Ureter (tissue), 1 donor: Measurements from ENCODE around the gene TSSK2. TPM values are rescaled to one million over a fixed set of nuclear protein-coding genes. Genes with fewer than 3 reads are reported as not detected.

Experiments used
- DNase-seq: peaks from one replicate; pipeline ENCODE4 v3.0.0-alpha.2; 2020; ENCODE audit warnings: low spot score
- total RNA-seq: library from RNA; stranded (reverse); gene quantifications from one replicate; pipeline ENCODE4 v1.2.4, GENCODE V29; 2023
- donor health status: DM: yes; HTN: yes; CAD: no.

Gene TSSK2
- total RNA-seq, 1 donor from 2014 or later, result not detected

GRCh38 chr22:19169002-19169946, 38.2 kb downstream of the TSSK2 start:
- DNase-seq, result no peak

GRCh38 chr22:19169947-19170318, 38.8 kb downstream of the TSSK2 start:
- DNase-seq, result no peak

GRCh38 chr22:19172213-19173046, 41.3 kb downstream of the TSSK2 start:
- DNase-seq, result no peak

- no peak for DNase-seq
These were observed 42.2 kb downstream of the TSSK2 start for GRCh38 chr22:19173047-19174035.

DNA sequence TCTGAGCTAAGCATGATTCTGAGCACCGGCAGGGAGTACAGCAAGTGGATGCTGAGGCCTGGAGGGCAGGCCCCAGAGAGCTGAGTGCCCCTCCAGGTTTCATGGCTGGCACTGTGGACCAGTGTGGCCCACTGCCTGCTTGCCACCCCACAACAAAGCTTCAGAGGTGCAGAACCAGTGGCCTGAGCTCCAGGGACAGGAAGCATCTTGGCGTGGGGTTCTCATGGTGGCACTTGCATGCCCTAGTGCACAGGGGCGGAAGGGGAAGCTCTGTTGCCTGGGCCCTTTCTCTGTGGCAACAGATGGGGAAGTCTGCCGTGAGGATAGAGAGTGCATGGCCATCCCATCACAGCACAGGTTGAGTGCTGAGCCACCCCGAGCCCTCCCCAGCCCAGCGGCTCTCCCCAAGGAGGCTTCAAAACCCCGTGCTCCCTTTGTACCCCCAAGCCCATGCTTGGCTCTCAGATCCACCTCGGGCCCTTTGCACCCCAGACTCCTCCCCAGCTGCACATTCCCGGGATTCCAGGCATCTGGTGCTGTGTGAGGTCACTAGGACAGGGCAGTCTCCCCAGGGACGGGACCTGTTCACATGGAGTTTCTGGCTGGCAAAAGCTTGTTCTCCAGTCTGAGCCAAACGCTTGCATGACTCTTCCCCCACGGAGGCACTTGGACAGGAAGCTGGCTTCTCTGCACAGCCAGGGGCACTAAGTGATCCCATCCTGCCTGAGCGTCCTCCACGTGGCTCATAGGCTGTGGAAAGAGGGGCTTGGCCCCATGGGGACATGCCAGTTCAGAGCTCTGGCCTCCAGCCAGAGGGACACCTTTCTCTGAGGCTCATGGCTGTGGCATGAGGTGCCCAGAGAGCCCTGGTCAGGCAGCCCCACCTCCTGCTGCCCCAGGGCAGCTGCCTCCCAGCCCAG, 43.3 kb downstream of the TSSK2 start:
- no peak for DNase-seq

DNA sequence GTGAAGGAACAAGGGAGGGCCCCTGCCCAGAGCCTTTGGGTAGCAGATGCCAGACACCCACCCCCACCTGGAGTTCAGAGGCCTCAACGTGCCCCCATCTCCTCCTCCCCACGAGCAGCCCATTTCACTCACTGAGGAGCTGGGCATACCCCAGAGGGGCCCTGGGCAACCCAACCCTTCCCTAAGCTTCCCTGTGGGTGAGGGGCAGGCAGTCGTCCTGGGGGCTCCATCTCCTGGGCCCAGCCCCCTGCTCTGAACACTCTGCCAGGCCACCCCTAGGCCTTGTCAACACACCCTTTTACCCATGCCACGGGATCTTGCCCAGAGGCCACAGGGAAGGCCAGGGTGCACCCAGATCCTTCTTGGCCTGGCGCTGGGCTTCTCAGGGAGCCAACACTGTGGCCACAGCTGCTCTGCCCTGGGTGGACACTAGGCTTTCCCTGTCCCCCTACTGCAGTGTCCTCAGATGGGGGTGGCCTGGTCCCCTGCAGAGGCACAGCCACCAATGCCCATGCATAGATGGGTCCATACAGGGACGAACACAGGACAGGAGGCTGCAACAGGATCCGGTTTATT, 44.0 kb downstream of the TSSK2 start:
- DNase-seq, result no peak

DNA sequence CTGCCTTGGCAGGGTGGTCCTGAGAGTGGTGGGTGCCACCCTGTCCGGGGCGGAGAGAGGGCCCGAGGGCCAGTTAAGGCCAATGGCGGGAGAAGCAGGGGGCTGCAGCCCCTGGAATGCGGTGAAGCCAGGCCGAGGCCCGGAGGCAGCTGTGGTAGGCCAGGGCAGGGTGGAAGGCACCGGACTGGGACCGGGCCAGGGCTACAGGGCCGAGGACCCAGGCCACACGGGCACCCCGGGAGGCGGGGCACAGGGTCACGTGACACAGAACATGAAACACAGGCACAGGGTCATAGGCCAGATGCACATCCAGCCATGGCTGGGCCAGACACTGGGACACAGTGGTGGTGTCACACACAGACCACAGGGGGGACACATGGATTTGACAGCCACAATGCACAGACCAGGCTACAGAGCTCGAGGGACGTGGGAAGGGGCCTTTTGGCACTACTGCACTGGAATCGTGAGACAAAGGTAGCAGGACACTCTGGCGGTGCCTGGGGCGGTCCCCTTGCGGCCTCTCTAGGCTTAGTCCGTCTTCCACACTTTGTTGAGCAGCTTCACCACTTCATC, 44.6 kb downstream of the TSSK2 start:
- DNase-seq, result no peak

DNA sequence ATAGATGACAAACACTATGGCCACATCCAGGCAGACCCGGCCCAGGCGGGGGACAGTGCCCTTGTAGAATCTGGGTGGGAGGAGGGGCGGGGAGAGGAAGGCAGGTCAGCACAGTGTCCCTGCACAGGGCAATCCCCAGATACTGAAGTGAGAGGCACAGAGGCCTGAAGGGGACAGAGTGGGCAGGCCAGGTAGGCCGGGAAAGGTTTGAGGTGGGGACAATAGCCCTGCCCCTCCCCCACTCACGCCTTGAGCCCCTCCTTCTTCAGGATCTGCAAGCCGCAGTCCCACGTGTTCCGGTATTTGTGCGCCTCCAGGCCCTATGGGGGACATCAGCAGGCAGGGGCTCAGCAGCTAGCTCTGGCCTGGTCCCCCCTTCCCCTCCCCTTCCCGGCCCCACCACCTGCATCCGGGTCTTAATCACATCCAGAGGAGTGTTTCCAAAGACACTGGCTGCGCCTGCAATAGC, 45.1 kb downstream of the TSSK2 start:
- DNase-seq, result no peak

DNA sequence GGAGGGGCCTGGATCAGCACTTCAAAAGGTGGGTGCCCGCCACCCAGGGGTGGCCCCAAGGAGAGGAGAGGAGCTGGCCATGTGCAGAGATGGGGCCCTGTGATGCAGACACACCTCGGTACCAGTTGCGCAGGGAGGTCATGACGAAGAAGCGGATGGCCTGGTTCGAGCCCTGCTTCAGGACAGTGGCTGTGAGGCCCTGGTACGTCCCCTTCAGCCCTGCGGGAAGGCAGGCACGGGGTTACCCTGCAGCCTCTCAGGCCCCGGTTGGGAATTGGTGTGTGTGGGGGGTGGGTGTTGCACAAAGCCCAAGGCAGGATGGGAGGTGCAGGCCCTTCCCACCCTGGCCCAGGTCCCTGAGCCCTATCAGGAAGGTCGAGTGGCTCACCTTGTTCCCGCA, 45.6 kb downstream of the TSSK2 start:
- DNase-seq, result no peak

GRCh38 chr22:19177164-19178064, 46.3 kb downstream of the TSSK2 start:
- no peak for DNase-seq

- DNase-seq, result no peak
These were observed 47.1 kb downstream of the TSSK2 start for GRCh38 chr22:19178065-19178656.

GRCh38 chr22:19178657-19179496, 47.8 kb downstream of the TSSK2 start, which contains the start of gene SLC25A1:
Gene SLC25A1 (minus strand): TSS chr22:19178736. CDS start chr22:19178673, 63 bp downstream.
- peak; percentile 92 for DNase-seq

GRCh38 chr22:19179497-19180048, 48.5 kb downstream of the TSSK2 start:
- DNase-seq, result peak; percentile 83

DNA sequence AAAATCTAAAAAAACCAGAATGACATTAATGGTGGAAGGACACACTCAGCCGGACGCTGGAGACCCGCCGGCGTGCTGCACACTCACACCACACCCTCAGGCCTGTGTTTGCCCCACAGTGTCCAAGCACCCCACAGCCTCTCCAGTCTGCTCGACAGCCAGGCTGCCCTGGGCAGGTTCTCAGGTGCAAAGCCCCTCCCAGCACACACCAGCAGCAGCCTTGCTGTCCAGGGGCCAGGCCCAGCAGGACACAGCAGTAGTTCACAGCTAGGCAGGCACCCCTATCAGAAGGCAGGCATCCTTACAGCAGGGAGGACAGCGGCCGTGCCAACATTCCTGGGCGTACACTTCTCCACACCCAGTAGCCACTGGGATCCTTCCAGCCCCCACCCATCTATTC, 49.1 kb downstream of the TSSK2 start:
- DNase-seq, result no peak

- no peak for DNase-seq
These were observed 49.8 kb downstream of the TSSK2 start for GRCh38 chr22:19180740-19181410.
